Left hindlimb (tissue), 1 donor: ENCODE results near the gene RGL3.
"Not testable (repeated sequence)": the region's sequence is repeated elsewhere in the genome, so short reads cannot be mapped to it uniquely, and the experiment has no call there.

Experiments
- DNase-seq: peaks from one replicate; pipeline ENCODE4 v3.0.0-alpha.2; 2018

RGL3 gene

DNA sequence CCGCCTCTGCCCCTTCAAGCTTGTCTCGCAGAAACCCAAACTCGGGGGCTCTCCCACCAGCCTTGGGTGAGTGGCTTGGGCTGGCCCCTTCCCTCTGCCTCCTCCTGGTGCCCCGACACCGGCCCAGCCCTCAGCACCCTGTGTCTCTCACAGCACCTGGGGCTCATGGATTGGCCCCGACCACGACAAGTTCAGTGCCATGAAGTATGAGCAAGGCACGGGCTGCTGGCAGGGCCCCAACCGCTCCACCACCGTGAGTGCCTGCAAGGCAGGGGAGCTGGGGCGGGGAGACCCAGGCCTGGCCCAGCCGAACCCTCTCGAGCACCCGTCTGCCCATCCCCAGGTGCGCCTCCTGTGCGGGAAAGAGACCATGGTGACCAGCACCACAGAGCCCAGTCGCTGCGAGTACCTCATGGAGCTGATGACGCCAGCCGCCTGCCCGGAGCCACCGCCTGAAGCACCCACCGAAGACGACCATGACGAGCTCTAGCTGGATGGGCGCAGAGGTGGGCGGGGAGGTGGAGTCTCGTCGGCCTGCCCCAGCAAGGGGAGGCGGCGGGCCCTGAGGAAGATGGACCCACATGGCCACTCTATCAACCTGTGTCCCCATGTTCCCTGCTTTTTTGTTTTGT, 29.9 kb upstream of the RGL3 start:
- no peak for DNase-seq

DNA sequence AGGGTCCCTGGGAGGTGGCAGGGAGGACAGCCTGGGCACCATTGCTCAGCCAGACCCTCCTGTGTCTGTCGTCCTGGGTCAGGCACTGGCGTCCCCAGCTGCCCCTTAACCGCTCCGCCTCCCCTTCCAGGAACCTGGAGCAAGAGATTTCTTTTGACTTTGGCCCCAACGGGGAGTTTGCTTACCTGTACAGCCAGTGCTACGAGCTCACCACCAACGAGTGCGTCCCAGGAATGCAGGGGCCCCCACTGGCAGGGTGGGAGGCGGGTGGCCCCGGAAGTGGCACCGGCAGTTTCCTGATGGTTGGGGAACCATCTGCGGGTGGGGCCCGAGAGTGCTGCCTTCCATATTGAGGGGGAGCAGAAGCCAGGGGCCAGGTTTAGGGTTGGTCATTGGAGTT, 29.3 kb upstream of the RGL3 start:
- no peak for DNase-seq

- no peak for DNase-seq
Observed at GRCh38 chr19:11447347-11448262, 28.5 kb upstream of the RGL3 start.

GRCh38 chr19:11446652-11447301, 27.7 kb upstream of the RGL3 start:
- no peak for DNase-seq

DNA sequence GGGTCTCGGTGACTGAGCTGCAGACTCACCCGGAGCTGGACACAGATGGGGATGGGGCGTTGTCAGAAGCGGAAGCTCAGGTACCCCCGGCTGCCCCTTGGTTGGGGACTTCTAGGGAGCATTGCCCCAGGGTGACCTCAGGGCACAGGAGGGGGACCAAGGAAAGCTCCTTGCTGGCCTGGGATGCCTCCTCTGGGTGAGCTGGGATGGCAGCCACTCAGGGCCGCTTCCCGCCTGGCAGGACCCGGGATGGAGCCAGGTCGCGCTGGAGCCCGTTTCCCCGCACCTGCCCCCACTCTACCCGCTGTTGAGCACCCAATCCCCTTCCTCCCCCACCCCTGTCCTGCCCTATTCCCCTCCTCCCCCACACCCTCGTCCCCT, 27.1 kb upstream of the RGL3 start:
- no peak for DNase-seq

- no peak for DNase-seq
Observed at GRCh38 chr19:11445141-11445540, 26.0 kb upstream of the RGL3 start.

GRCh38 chr19:11444059-11444458, 24.9 kb upstream of the RGL3 start:
- peak; percentile 18 for DNase-seq

- no peak for DNase-seq
Observed at GRCh38 chr19:11437955-11438354, 18.8 kb upstream of the RGL3 start.

DNA sequence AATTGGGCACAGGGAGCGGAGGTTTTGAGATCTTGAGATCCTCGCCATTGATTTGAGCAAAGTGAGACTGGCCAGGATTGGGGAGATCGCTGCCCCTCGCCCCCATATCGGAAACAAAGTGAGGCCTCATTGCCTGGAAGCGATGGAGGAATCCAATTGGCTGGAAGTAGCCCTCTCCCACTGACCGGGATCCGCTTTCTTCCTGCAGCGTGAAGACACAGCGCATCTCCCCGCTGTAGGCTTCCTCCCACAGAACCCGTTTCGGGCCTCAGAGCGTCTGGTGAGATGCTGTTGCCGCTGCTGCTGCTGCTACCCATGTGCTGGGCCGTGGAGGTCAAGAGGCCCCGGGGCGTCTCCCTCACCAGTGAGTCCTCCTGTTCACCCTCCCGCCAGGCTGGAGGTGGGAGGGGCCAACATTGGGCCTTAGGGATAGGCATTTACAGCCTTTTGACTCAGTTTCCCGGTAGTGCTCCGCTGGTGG, 16.8 kb upstream of the RGL3 start:
- DNase-seq: no peak

DNA sequence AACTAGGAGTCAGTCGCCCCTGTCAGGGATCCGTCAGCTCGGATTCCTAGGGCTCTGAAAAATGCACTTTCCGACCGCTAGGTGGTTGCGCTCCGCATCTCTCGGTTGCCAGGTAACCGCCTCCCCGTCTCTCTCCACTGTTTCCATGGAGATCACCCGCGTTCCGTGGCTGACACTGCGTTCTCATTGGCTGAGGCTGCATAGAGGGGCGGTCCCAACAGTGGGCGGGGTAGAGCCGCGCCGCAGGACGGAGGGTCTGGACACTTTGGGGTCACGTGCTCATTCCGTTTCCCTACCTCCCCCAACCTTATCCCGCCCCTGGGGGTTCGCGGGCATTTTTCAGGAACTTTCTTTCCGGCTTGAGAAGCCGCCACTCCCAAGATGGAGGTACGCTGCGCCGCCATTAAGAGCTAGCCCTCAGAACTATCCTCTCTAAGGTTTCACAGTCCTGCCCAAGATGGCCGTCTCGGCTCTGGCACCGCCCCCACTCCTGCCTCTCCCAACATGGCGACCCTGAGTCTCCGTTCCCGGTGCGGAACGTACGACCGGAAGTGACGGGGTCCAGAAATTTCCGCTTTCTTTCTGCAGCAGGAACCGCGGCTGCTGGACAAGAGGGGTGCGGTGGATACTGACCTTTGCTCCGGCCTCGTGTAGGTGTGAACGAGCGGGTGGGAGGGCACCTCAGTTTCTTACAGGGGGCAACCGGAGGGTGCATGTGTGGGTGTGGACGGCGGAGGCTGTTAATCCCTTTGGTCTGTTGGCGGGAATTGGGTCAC, 16.1 kb upstream of the RGL3 start, which contains the start of the genes ODAD3 and PRKCSH:
Gene ODAD3, minus strand, starts transcription at position 65 of the 776 bp plus-strand sequence. CDS start 105 bp downstream, outside the sequence.
Gene PRKCSH, plus strand, starts transcription at position 579 of the 776 bp plus-strand sequence. CDS start 483 bp downstream, outside the sequence.
- DNase-seq: peak; percentile 100

GRCh38 chr19:11434703-11435056, 15.6 kb upstream of the RGL3 start:
- no peak for DNase-seq

DNA sequence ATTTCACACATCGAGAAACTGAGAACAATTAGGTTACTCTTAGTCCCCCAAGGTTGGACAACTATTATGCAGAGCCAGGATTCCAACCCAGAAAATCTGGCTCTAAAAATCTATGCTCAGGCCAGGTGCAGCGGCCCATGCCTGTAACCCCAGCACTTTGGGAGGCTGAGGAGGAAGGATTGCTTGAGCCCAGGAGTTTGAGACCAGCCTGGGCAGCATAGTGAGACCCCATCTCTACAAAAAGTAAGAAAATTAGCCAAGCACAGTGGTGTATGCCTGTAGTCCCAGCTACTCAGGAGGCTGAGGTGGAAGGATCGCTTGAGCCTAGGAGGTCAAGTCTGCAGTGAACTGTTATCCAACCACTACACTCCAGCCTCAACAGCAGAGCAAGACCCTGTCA, 14.4 kb upstream of the RGL3 start:
- not testable (repeated sequence) for DNase-seq

GRCh38 chr19:11426656-11427055, 7.5 kb upstream of the RGL3 start:
- DNase-seq: no peak

GRCh38 chr19:11425719-11426457, 6.8 kb upstream of the RGL3 start:
- DNase-seq: no peak

DNA sequence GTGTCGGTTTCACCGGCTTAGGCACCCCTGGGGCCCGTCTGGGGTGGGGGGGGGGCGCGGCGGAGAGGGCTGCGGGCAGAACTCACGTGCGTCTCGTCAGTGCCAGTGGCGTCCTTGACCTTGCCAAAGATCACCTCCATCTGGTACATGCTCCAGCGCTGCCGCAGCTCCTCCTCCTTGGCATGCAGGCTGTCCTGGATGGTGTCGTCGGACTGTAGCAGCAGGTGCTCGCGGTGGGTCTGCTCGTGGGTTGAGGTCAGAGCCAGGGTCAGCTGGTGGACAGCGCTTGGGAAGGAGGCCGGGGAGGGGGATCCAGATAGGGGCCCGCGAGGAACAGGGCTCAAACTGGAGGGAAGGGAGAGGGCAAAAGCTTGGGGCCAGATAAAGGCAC, 4.7 kb upstream of the RGL3 start:
- no peak for DNase-seq

GRCh38 chr19:11423164-11423790, 4.2 kb upstream of the RGL3 start:
- DNase-seq: no peak

DNA sequence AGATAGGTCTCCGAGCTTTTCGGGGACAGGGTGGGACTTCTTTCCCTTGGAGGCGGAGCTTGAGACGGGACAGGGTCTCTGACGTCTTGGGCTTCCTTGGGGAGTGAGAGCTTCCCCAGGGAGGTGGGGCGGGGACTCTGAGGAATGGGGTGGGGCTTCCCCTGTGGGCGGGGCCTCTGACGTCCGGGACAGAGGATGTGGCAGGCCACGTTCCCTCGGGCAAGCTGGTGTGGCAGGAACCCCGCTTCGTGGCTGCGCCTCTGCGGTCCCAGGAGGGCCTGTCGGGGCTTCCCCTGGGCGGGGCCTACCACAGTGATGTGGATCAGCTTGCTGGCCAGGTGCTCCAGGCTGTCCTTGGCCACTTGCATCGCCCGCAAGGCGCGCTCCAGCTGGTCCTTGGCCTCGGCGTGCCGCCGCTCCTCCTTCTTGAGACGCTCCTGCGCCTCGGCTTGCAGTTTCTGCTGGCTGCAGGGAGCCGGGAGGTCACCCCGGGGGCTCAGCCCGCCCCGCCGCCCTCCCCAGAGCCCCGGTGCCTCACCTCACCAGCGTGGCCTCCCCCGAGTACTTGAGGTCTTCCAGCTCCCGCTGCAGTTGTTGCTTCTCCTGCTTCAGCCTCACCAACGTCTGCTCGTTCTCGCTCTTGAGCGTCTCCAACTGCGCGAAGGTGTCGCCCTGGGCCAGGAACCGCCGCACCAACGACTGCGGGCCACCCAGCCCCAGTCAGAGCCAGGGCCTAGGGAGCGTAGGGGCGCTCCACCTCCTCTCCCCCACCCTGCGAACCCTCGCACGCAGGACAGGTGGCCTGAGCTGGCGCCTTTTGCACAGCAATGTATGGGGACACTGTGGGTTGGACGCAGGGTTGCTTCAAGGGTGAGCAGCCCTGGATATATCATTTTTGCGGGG, 3.3 kb upstream of the RGL3 start:
- DNase-seq: peak; percentile 70

DNA sequence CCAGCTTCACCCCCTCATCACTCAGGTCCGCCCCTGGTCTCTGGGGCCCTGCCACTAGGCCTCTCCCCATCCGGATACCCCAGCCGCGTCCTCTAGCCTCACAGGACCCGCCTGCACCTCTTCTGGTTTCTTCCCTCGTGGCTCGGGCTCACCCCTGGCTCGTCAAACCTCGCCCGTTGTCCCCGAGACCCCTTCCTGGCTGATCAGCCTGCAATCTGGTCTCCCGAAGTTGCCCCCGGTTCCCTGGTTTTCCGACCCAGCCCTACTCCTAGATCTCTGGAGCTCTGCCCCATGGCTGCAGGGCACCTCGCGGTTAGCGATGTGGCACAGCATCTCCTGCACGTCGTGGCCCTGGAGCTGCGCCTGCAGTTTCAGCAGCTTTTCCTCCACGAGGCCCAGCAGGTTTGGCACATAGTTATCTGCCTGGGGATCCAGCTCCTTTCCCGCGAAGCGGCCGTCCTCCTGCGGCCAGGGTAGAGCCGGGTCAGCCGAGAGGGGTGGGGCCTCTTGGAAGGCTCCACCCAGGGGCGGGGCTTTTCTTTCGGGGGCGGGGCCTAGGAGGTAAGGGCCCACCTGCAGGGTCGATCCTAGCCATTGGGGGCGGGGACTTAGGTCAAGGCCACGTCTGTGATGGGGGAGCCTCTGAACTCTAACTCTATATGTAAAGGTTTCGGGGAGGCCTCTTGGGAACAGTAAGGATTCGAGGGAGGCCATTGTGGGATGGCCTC, 2.4 kb upstream of the RGL3 start:
- no peak for DNase-seq
